Stomach (tissue), 4 donors: ENCODE measurements around the gene EPB41L4B.

Experiments
- POLR2AphosphoS5 ChIP-seq, 3 donors: sonication (generic); formaldehyde crosslinking; IDR thresholded peaks; one replicate each; pipeline ENCODE4 v1.6.1; 2016; ENCODE audit warnings: antibody characterized with exemption in 3 of 3
- TF ChIP-seq, protein P1 (sequence below), 7 experiments: fragments of 450-650 bp in 4 of 7; fragments of 200-600 bp in 3 of 7; sonication (generic) in 3 of 7; IDR thresholded peaks; one replicate each; pipeline ENCODE4 v1.5.1; 2016 to 2019; ENCODE audit warnings: antibody characterized with exemption in 7 of 7, control low read depth in 2 of 7, mild to moderate bottlenecking in 1 of 7

- TF ChIP-seq, protein P1, sequence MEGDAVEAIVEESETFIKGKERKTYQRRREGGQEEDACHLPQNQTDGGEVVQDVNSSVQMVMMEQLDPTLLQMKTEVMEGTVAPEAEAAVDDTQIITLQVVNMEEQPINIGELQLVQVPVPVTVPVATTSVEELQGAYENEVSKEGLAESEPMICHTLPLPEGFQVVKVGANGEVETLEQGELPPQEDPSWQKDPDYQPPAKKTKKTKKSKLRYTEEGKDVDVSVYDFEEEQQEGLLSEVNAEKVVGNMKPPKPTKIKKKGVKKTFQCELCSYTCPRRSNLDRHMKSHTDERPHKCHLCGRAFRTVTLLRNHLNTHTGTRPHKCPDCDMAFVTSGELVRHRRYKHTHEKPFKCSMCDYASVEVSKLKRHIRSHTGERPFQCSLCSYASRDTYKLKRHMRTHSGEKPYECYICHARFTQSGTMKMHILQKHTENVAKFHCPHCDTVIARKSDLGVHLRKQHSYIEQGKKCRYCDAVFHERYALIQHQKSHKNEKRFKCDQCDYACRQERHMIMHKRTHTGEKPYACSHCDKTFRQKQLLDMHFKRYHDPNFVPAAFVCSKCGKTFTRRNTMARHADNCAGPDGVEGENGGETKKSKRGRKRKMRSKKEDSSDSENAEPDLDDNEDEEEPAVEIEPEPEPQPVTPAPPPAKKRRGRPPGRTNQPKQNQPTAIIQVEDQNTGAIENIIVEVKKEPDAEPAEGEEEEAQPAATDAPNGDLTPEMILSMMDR (IDR thresholded peaks at IDR 0.05) = no peak
- TF ChIP-seq POLR2AphosphoS5 (IDR thresholded peaks at IDR 0.05) = no peak
Measured at GRCh38 chr9:109139851-109140250, 181.0 kb downstream of the EPB41L4B start.
